ENCODE measurements around the gene FNBP1. TPM values are rescaled to one million over a fixed set of nuclear protein-coding genes. Genes with fewer than 3 reads are reported as not detected.
"Not testable (repeated sequence)": the region's sequence is repeated elsewhere in the genome, so short reads cannot be mapped to it uniquely, and the experiment has no call there.

FNBP1 gene
- total and polyA plus RNA-seq, 7 experiments from 2014 or later, result 138 to 207 (median 166) TPM

DNA sequence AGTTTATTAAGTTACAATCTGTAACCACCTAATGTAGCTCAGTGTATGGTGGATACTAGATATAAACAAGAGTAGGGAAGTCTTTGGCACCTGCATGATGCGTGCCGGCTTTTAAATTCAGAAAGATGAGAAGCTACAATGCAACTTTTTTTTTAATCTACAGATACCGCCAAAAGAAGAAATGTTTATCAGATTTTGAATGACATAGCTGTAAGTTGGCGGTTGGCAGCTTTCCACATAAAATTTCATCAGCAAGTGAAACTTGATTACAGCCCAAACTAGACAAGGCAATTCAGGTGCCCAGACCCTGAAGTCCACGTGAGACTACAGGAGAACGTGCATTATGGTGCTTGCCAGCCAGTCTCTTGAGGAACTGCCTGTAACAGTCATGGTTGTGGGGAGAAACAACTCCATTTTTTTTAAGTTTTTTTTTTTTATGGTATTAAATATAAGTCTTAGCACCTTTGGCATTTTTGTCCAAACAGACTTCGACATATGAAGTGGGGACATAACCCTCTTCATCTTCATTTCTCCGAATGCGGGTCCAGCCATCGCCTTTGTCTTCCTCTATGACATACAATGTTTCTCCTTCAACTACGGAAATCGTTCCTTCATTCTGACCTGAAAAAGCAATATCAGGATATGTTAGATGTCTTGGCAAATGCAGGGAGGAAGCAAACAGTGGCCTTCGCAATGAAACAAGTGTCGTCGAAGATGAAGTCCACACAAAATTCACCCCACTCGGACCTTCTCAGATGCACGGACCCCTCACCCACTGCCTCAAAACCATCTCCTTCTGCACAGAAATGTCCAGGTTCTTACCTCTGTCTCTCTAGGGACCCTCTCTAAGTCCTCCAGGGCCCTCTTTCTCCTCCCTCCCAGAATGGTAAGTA, 147.4 kb downstream of the FNBP1 start:
- Histone ChIP-seq H3K36me3 (ENCODE audit: control insufficient read depth in 2 of 3, insufficient read depth in 3 of 3, low read length in 3 of 3) (peaks cover 4 to 44% (median 21%) of the 10 kb centered on the region in 3 experiments), H3K27me3 (ENCODE audit: control insufficient read depth in 2 of 2, insufficient read depth in 2 of 2, low read length in 2 of 2) (no peaks in the 10 kb centered on the region), H3K4me3 (ENCODE audit: low read length) (no peak overlapping the region), H3K4me1 (ENCODE audit: control insufficient read depth in 2 of 2, insufficient read depth in 2 of 2, low read length in 2 of 2) (peaks cover 50 to 53% of the 10 kb centered on the region in 2 donors), H3K27ac (ENCODE audit: low read depth, low read length) (peak overlapping the region; percentile 73), H3K9me3 (ENCODE audit: control insufficient read depth in 2 of 3, low read length in 3 of 3) (no peaks in the 10 kb centered on the region)
- H3K4me1 Mint-ChIP-seq, result peaks cover 45 to 84% (median 73%) of the 10 kb centered on the region in 7 donors
- ChIA-PET POLR2A (interaction anchor here (0.6 to 3.3 kb wide), 16 partner anchors 9 to 149 kb away, joined by 3 to 34 read pairs (median 4); partner anchors contain the start of gene C9orf78), CTCF (interaction anchor here (0.6 to 1.3 kb wide), 4 partner anchors 9 to 203 kb away, joined by 3 to 7 read pairs (median 5); no protein-coding TSS in a partner anchor)
- DNase-seq (peak in 7 of 9 donors; percentile 59 to 90 (median 76)), ATAC-seq (peak; percentile 69)
- peaks cover 12 to 74% (median 43%) of the 10 kb centered on the region in 5 donors for H3K36me3 Mint-ChIP-seq
- H3K27me3 Mint-ChIP-seq, result no peaks in the 10 kb centered on the region
- intact Hi-C loops (cut with micrococcal nuclease), result loop anchor here in 1 of 2 donors (1.0 to 2.0 kb wide), 2 partner anchors 9 to 13 kb away; no protein-coding TSS in a partner anchor
- peaks cover 0 to 4% (median 0%) of the 10 kb centered on the region in 11 donors for H3K9me3 Mint-ChIP-seq
- H3K4me3 Mint-ChIP-seq, result peak overlapping the region in 9 of 10 donors; percentile 7 to 72 (median 52)
- H3K27ac Mint-ChIP-seq, result peak overlapping the region; percentile 81 to 100 (median 97)

- Mint-ChIP-seq H3K27ac (peak overlapping the region; percentile 81 to 100 (median 97)), H3K27me3 (no peaks in the 10 kb centered on the region), H3K9me3 (peaks cover 0 to 4% (median 0%) of the 10 kb centered on the region in 11 donors), H3K36me3 (peaks cover 12 to 75% (median 36%) of the 10 kb centered on the region in 5 donors), H3K4me3 (peak overlapping the region; percentile 29 to 78 (median 66)), H3K4me1 (peaks cover 54 to 92% (median 78%) of the 10 kb centered on the region in 7 donors)
- peak; percentile 51 for ATAC-seq
- Histone ChIP-seq H3K9me3 (ENCODE audit: control insufficient read depth in 2 of 3, low read length in 3 of 3) (no peaks in the 10 kb centered on the region), H3K4me3 (ENCODE audit: low read length) (no peak overlapping the region), H3K27me3 (ENCODE audit: control insufficient read depth in 2 of 2, insufficient read depth in 2 of 2, low read length in 2 of 2) (no peaks in the 10 kb centered on the region), H3K36me3 (ENCODE audit: control insufficient read depth in 2 of 3, insufficient read depth in 3 of 3, low read length in 3 of 3) (peaks cover 0 to 31% (median 13%) of the 10 kb centered on the region in 3 experiments), H3K27ac (ENCODE audit: low read depth, low read length) (peak overlapping the region; percentile 73), H3K4me1 (ENCODE audit: control insufficient read depth in 2 of 2, insufficient read depth in 2 of 2, low read length in 2 of 2) (peaks cover 59 to 61% of the 10 kb centered on the region in 2 donors)
- peak in 7 of 9 donors; percentile 53 to 70 (median 63) for DNase-seq
- POLR2A ChIA-PET, result interaction anchor here (0.6 to 3.3 kb wide), 15 partner anchors 8 to 150 kb away, joined by 3 to 34 read pairs (median 5); no protein-coding TSS in a partner anchor
- CTCF ChIA-PET, result interaction anchor here (0.5 to 1.5 kb wide), 3 partner anchors 9 to 30 kb away, joined by 3 to 5 read pairs (median 3); no protein-coding TSS in a partner anchor
- intact Hi-C loops (cut with micrococcal nuclease), result loop anchor here in 1 of 2 donors (2.0 kb wide), 1 partner anchor 15 kb away; no protein-coding TSS in a partner anchor
These were observed 148.7 kb downstream of the FNBP1 start for GRCh38 chr9:129894120-129894823.

DNA sequence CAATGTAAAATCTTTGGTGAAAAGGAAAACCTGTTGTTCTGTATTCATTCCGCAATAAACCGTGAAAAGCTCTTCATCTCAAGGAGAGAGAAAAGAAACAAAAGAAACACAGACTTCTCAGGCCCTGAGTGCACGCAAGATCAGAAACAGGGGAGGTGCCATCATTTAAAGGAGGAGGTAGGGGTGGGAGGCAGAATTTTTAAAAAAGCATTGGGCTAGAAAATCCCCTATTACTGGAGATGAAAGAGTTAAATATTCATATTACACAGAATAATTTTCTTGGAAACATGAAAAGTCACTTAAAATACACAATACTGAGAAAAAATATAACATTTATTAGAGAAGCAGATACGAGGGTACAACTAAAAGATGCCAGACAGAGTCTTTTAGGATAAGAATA, 151.4 kb downstream of the FNBP1 start:
- H3K4me3 ChIP-seq (ENCODE audit: low read length), result peak overlapping the region; percentile 51
- POLR2A ChIA-PET, result interaction anchor here (0.9 to 11.8 kb wide), 11 partner anchors 13 to 237 kb away, joined by 3 to 202 read pairs (median 6); partner anchors contain the start of genes C9orf78, FNBP1 and USP20
- Mint-ChIP-seq H3K9me3 (peaks cover 0 to 14% (median 0%) of the 10 kb centered on the region in 11 donors), H3K27ac (peak overlapping the region; percentile 97 to 100 (median 100)), H3K4me3 (peak overlapping the region; percentile 85 to 98 (median 94)), H3K36me3 (peaks cover 0 to 62% (median 22%) of the 10 kb centered on the region in 5 donors), H3K4me1 (peaks cover 62 to 94% (median 83%) of the 10 kb centered on the region in 7 donors), H3K27me3 (peaks cover 0 to 4% (median 0%) of the 10 kb centered on the region in 5 donors)
- CTCF ChIA-PET, result interaction anchor here (0.9 kb wide), 1 partner anchor 22 kb away, joined by 3 read pairs; no protein-coding TSS in a partner anchor
- H3K9me3 ChIP-seq (ENCODE audit: control insufficient read depth in 2 of 3, low read length in 3 of 3), result no peaks in the 10 kb centered on the region
- peaks cover 65 to 78% of the 10 kb centered on the region in 2 donors for H3K4me1 ChIP-seq (ENCODE audit: control insufficient read depth in 2 of 2, insufficient read depth in 2 of 2, low read length in 2 of 2)
- H3K36me3 ChIP-seq (ENCODE audit: control insufficient read depth in 2 of 3, insufficient read depth in 3 of 3, low read length in 3 of 3), result peaks cover 0 to 13% (median 9%) of the 10 kb centered on the region in 3 experiments
- no peaks in the 10 kb centered on the region for H3K27me3 ChIP-seq (ENCODE audit: control insufficient read depth in 2 of 2, insufficient read depth in 2 of 2, low read length in 2 of 2)
- ATAC-seq (no peak), DNase-seq (peak in 7 of 9 donors; percentile 23 to 56 (median 43))
- intact Hi-C loops (cut with micrococcal nuclease), result no loop called here
- peak overlapping the region; percentile 99 for H3K27ac ChIP-seq (ENCODE audit: low read depth, low read length)

GRCh38 chr9:129890718-129891299, 152.2 kb downstream of the FNBP1 start:
- intact Hi-C loops (cut with micrococcal nuclease); H3K27me3 ChIP-seq (ENCODE audit: control insufficient read depth in 2 of 2, insufficient read depth in 2 of 2, low read length in 2 of 2); H3K36me3 ChIP-seq (ENCODE audit: control insufficient read depth in 2 of 3, insufficient read depth in 3 of 3, low read length in 3 of 3); H3K27me3 Mint-ChIP-seq; H3K9me3 ChIP-seq (ENCODE audit: control insufficient read depth in 2 of 3, low read length in 3 of 3); ATAC-seq; DNase-seq: not testable (repeated sequence)
- H3K4me1 ChIP-seq (ENCODE audit: control insufficient read depth in 2 of 2, insufficient read depth in 2 of 2, low read length in 2 of 2), result peaks cover 64 to 81% of the 10 kb centered on the region in 2 donors
- Mint-ChIP-seq H3K4me3 (peak overlapping the region; percentile 85 to 98 (median 94)), H3K4me1 (peaks cover 58 to 95% (median 79%) of the 10 kb centered on the region in 7 donors), H3K27ac (peak overlapping the region; percentile 97 to 100 (median 100)), H3K9me3 (peaks cover 0 to 14% (median 0%) of the 10 kb centered on the region in 11 donors), H3K36me3 (peaks cover 0 to 54% (median 16%) of the 10 kb centered on the region in 5 donors)
- H3K4me3 ChIP-seq (ENCODE audit: low read length), result peak overlapping the region; percentile 51
- CTCF ChIA-PET, result interaction anchor here (0.7 to 0.9 kb wide), 2 partner anchors 21 to 149 kb away, joined by 3 read pairs; no protein-coding TSS in a partner anchor
- POLR2A ChIA-PET, result interaction anchor here (1.0 to 11.8 kb wide), 7 partner anchors 14 to 152 kb away, joined by 3 to 202 read pairs (median 9); partner anchors contain the start of genes C9orf78, FNBP1 and USP20
- peak overlapping the region; percentile 99 for H3K27ac ChIP-seq (ENCODE audit: low read depth, low read length)

- Histone ChIP-seq H3K27me3 (ENCODE audit: control insufficient read depth in 2 of 2, insufficient read depth in 2 of 2, low read length in 2 of 2) (no peaks in the 10 kb centered on the region), H3K27ac (ENCODE audit: low read depth, low read length) (peak overlapping the region; percentile 99), H3K36me3 (ENCODE audit: control insufficient read depth in 2 of 3, insufficient read depth in 3 of 3, low read length in 3 of 3) (peaks cover 0 to 5% (median 0%) of the 10 kb centered on the region in 3 experiments), H3K4me3 (ENCODE audit: low read length) (peak overlapping the region; percentile 51), H3K4me1 (ENCODE audit: control insufficient read depth in 2 of 2, insufficient read depth in 2 of 2, low read length in 2 of 2) (peaks cover 57 to 76% of the 10 kb centered on the region in 2 donors), H3K9me3 (ENCODE audit: control insufficient read depth in 2 of 3, low read length in 3 of 3) (no peaks in the 10 kb centered on the region)
- ChIA-PET POLR2A (interaction anchor here (0.6 to 11.8 kb wide), 11 partner anchors 14 to 1986 kb away, joined by 3 to 202 read pairs (median 24); partner anchors contain the start of genes C9orf78, FNBP1, GPR107 and USP20), CTCF (interaction anchor here (0.7 to 0.9 kb wide), 2 partner anchors 149 kb away, joined by 3 to 4 read pairs; no protein-coding TSS in a partner anchor)
- Mint-ChIP-seq H3K4me3 (peak overlapping the region; percentile 85 to 98 (median 94)), H3K27me3 (peaks cover 0 to 4% (median 0%) of the 10 kb centered on the region in 5 donors), H3K9me3 (peaks cover 0 to 14% (median 0%) of the 10 kb centered on the region in 11 donors), H3K27ac (peak overlapping the region; percentile 97 to 100 (median 100)), H3K36me3 (peaks cover 0 to 50% (median 13%) of the 10 kb centered on the region in 5 donors), H3K4me1 (peaks cover 59 to 95% (median 72%) of the 10 kb centered on the region in 7 donors)
- DNase-seq, result peak in 8 of 9 donors; percentile 57 to 80 (median 64)
- no peak for ATAC-seq
- intact Hi-C loops (cut with micrococcal nuclease), result loop anchor here (2.0 to 5.0 kb wide), 7 partner anchors 32 to 478 kb away; partner anchors contain the start of gene NTMT1 (in 1 of the 2)
These were observed 152.9 kb downstream of the FNBP1 start for GRCh38 chr9:129889941-129890717.

All from naive thymus-derived CD4-positive, alpha-beta T cell (primary cell).